Measurements from ENCODE around the gene TUT4.

TUT4 gene

DNA sequence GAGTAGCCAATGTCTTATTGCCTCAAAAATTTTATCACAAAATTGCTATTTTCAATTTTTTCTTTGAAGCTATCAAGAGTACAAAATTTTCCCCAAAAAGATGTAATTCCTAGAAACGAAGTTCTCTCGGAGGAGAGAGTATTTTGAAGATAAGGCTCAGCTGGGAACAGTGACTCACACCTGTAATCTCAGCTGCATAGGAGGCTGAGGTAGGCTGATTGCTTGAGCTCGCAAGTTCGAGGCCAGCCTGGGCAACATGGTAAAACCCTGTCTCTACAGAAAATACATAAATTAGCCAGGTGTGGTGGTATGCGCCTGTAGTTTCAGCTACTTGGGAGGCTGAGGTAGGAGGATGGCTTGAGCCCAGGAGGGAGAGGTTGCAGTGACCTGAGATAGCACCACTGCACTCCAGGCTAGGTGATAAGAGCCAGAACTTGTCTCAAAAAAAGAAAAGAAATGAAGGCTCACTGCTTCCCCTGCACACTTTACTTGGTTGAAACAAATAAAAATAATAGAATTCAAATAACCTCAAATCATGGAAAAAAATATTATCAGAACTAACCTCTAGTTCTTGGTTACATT is 22.2 kb downstream of the TUT4 start:
- TF ChIP-seq, protein P1, sequence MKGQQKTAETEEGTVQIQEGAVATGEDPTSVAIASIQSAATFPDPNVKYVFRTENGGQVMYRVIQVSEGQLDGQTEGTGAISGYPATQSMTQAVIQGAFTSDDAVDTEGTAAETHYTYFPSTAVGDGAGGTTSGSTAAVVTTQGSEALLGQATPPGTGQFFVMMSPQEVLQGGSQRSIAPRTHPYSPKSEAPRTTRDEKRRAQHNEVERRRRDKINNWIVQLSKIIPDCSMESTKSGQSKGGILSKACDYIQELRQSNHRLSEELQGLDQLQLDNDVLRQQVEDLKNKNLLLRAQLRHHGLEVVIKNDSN (IDR thresholded peaks at IDR 0.05): no peak
- TF ChIP-seq TAF1 (IDR thresholded peaks at IDR 0.05; ENCODE audit: low read depth) (no peak), RAD21 (IDR thresholded peaks at IDR 0.05; ENCODE audit: low read depth) (no peak)

GRCh38 chr1:52523376-52523775 is 29.5 kb downstream of the TUT4 start:
- TF ChIP-seq EGR1 (IDR thresholded peaks at IDR 0.05) (no peak), FOXM1 (IDR thresholded peaks at IDR 0.05; ENCODE audit: borderline replicate concordance, low read depth) (no peak), ZBTB7A (IDR thresholded peaks at IDR 0.05; ENCODE audit: low read depth) (no peak), TCF12 (IDR thresholded peaks at IDR 0.05; ENCODE audit: low read depth) (no peak), EP300 (IDR thresholded peaks at IDR 0.05; ENCODE audit: borderline replicate concordance) (no peak), CREB1 (IDR thresholded peaks at IDR 0.05; ENCODE audit: low read depth) (no peak), RAD21 (IDR thresholded peaks at IDR 0.05; ENCODE audit: low read depth) (no peak), TAF1 (IDR thresholded peaks at IDR 0.05; ENCODE audit: low read depth) (no peak), TEAD4 (IDR thresholded peaks at IDR 0.05) (no peak), MAX (IDR thresholded peaks at IDR 0.05) (no peak), YY1 (IDR thresholded peaks at IDR 0.05; ENCODE audit: low read depth) (no peak), CEBPB (IDR thresholded peaks at IDR 0.05) (no peak), NFIC (IDR thresholded peaks at IDR 0.05) (no peak)
- TF ChIP-seq, protein P1 (IDR thresholded peaks at IDR 0.05): no peak
- TF ChIP-seq, protein P2, sequence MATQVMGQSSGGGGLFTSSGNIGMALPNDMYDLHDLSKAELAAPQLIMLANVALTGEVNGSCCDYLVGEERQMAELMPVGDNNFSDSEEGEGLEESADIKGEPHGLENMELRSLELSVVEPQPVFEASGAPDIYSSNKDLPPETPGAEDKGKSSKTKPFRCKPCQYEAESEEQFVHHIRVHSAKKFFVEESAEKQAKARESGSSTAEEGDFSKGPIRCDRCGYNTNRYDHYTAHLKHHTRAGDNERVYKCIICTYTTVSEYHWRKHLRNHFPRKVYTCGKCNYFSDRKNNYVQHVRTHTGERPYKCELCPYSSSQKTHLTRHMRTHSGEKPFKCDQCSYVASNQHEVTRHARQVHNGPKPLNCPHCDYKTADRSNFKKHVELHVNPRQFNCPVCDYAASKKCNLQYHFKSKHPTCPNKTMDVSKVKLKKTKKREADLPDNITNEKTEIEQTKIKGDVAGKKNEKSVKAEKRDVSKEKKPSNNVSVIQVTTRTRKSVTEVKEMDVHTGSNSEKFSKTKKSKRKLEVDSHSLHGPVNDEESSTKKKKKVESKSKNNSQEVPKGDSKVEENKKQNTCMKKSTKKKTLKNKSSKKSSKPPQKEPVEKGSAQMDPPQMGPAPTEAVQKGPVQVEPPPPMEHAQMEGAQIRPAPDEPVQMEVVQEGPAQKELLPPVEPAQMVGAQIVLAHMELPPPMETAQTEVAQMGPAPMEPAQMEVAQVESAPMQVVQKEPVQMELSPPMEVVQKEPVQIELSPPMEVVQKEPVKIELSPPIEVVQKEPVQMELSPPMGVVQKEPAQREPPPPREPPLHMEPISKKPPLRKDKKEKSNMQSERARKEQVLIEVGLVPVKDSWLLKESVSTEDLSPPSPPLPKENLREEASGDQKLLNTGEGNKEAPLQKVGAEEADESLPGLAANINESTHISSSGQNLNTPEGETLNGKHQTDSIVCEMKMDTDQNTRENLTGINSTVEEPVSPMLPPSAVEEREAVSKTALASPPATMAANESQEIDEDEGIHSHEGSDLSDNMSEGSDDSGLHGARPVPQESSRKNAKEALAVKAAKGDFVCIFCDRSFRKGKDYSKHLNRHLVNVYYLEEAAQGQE (IDR thresholded peaks at IDR 0.05; ENCODE audit: low read depth): no peak

DNA sequence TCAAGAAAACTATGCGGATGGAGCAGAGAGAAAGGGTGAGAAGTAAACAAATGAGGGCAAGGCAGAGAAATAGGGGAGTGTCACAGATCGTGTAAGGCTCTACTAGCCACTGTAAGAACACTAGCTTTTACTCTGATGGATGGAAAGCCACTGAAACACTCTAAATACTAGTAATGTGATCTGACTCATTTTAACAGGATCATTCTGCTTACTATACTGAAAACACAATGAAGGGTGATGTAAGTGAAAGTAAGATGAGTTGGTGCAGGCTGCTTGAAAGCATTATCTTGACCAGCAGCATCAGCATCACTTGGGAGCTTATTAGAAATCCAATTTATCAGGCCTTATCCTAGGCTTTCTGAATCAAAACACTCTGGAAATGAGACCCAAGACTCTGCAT is 32.7 kb downstream of the TUT4 start:
- TF ChIP-seq FOXM1 (IDR thresholded peaks at IDR 0.05; ENCODE audit: borderline replicate concordance, low read depth): no peak
- TF ChIP-seq YY1 (IDR thresholded peaks at IDR 0.05; ENCODE audit: low read depth): no peak
- TF ChIP-seq, protein P1 (IDR thresholded peaks at IDR 0.05): no peak
- no peak for TF ChIP-seq TCF12 (IDR thresholded peaks at IDR 0.05; ENCODE audit: low read depth)
- no peak for TF ChIP-seq EGR1 (IDR thresholded peaks at IDR 0.05)

- TF ChIP-seq CEBPB (IDR thresholded peaks at IDR 0.05): no peak
Observed at GRCh38 chr1:52518962-52519361, 33.9 kb downstream of the TUT4 start.

GRCh38 chr1:52511851-52512615 is 40.9 kb downstream of the TUT4 start:
- TF ChIP-seq, protein P1 (IDR thresholded peaks at IDR 0.05): no peak
- TF ChIP-seq TCF12 (IDR thresholded peaks at IDR 0.05; ENCODE audit: low read depth): no peak

GRCh38 chr1:52511439-52511838 is 41.5 kb downstream of the TUT4 start:
- TF ChIP-seq CREB1 (IDR thresholded peaks at IDR 0.05; ENCODE audit: low read depth) (no peak), MAX (IDR thresholded peaks at IDR 0.05) (no peak), NFIC (IDR thresholded peaks at IDR 0.05) (no peak), ZBTB7A (IDR thresholded peaks at IDR 0.05; ENCODE audit: low read depth) (no peak), EGR1 (IDR thresholded peaks at IDR 0.05) (no peak), TEAD4 (IDR thresholded peaks at IDR 0.05) (no peak), TAF1 (IDR thresholded peaks at IDR 0.05; ENCODE audit: low read depth) (no peak), TCF12 (IDR thresholded peaks at IDR 0.05; ENCODE audit: low read depth) (no peak), FOXM1 (IDR thresholded peaks at IDR 0.05; ENCODE audit: borderline replicate concordance, low read depth) (no peak), EP300 (IDR thresholded peaks at IDR 0.05; ENCODE audit: borderline replicate concordance) (no peak)

GRCh38 chr1:52506920-52507546 is 45.9 kb downstream of the TUT4 start:
- TF ChIP-seq RAD21 (IDR thresholded peaks at IDR 0.05; ENCODE audit: low read depth) (no peak), NFIC (IDR thresholded peaks at IDR 0.05) (no peak), TCF12 (IDR thresholded peaks at IDR 0.05; ENCODE audit: low read depth) (no peak), FOXM1 (IDR thresholded peaks at IDR 0.05; ENCODE audit: borderline replicate concordance, low read depth) (no peak), EP300 (IDR thresholded peaks at IDR 0.05; ENCODE audit: borderline replicate concordance) (no peak), YY1 (IDR thresholded peaks at IDR 0.05; ENCODE audit: low read depth) (no peak), MAX (IDR thresholded peaks at IDR 0.05) (no peak), ZBTB7A (IDR thresholded peaks at IDR 0.05; ENCODE audit: low read depth) (no peak)
- TF ChIP-seq, protein P1 (IDR thresholded peaks at IDR 0.05): no peak
